Measurements from ENCODE around the gene RSPH6A.

The RSPH6A gene

DNA sequence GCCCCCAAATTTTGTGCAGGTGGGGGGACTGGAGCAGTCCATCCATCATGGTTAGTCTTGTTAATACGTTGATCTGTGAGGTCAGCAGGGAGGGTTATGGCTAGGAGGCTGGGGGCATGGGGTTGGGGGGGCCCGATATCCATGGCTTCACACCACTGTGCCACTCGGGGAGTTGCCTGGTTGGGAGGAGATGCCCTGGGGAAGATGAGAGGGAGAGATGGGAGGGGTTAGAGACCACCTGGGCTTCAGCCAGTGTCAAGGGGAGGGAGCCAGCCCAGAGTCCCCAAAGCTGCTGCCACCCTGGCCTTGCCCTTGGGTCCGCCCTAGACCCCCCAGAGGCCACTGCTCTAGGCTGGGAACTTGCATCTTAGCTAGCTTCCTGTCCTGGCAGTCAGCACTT, 31.0 kb downstream of the RSPH6A start:
- Histone ChIP-seq H3K56ac (ENCODE audit: low read length) (no peak overlapping the region), H3K79me2 (ENCODE audit: control insufficient read depth, insufficient read depth, low read length) (no peaks in the 10 kb centered on the region), H3K27me3 (ENCODE audit: insufficient read depth, low read length, poor library complexity) (no peaks in the 10 kb centered on the region), H2BK5ac (ENCODE audit: low read length) (no peak overlapping the region), H2BK120ac (ENCODE audit: low read depth, low read length) (no peak overlapping the region), H3K4me1 (ENCODE audit: control insufficient read depth, low read depth, low read length) (peaks cover 4% of the 10 kb centered on the region), H3K79me1 (ENCODE audit: low read length) (peaks cover 1% of the 10 kb centered on the region), H4K5ac (ENCODE audit: low read length) (no peak overlapping the region), H3K27ac (ENCODE audit: low read depth, low read length) (no peak overlapping the region), H4K8ac (ENCODE audit: low read depth, low read length) (no peak overlapping the region), H3K36me3 (ENCODE audit: control insufficient read depth, insufficient read depth, low read length) (peaks cover 11% of the 10 kb centered on the region), H3K9ac (ENCODE audit: low read length) (no peak overlapping the region), H2BK15ac (replicated peaks; ENCODE audit: low read depth) (no peak overlapping the region), H3K18ac (ENCODE audit: low read length) (no peak overlapping the region), H3K23ac (ENCODE audit: low read length) (no peak overlapping the region), H2AK5ac (ENCODE audit: low read length) (no peak overlapping the region), H3K4me3 (ENCODE audit: low read length) (no peak overlapping the region), H3K4me2 (ENCODE audit: low read length) (no peak overlapping the region), H3K4ac (ENCODE audit: low read depth, low read length) (no peak overlapping the region)
- WGBS (ENCODE audit: extremely low coverage, insufficient coverage, low lambda C conversion rate) = no CpG with 5 or more reads among the region's 4 CpGs
- DNase-seq = no peak

DNA sequence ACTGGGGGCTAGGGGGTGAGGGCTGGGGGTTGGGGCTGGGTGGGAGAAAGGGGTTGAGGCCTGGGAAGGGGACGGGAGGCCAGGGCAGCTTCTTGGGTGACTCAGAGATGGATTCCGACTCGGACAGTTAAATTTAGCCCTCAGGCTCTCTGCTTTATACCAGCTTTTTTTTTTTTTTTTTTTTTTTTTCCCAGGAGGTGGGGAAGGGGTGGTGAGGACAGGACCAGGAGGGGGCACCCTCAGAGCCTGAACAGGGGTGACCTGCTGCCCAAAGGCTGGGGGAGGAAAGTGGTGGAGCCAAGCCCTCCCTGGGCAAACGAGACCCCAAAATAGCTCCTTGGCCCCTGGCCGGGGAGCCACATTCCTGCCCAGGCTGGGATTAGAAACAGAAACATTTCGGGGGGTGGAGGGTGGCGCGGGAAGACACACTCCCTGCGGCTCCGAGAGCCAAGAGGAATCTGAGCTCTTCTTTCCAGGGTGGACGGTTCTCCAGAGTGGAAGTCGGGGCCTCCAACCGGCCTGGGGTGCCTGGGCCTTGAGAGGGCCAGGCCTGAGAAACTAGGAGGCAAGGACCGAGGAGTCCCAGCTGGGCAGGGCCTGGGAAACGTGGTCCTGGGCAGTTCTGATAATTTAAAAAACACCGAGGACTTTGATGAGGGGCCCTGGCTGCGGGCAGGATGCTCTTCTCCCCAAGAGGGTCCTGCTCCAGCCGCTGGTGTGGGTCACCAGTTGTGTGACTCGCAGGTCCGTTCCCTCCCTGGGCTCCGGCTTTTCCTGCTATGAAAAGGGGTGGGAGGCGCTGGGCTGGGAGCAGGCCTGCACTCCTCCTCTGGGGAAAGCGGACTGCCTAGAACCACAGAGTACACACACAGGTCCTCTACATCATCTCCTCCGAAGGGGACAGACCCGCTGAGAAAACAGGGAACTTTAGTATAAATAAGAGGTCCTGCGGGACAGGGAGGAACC, 32.0 kb downstream of the RSPH6A start:
- Histone ChIP-seq H3K79me2 (ENCODE audit: control insufficient read depth, insufficient read depth, low read length) (no peaks in the 10 kb centered on the region), H4K8ac (ENCODE audit: low read depth, low read length) (no peak overlapping the region), H3K18ac (ENCODE audit: low read length) (no peak overlapping the region), H3K27me3 (ENCODE audit: insufficient read depth, low read length, poor library complexity) (no peaks in the 10 kb centered on the region), H3K4me3 (ENCODE audit: low read length) (no peak overlapping the region), H3K4me2 (ENCODE audit: low read length) (no peak overlapping the region), H3K27ac (ENCODE audit: low read depth, low read length) (no peak overlapping the region), H2AK5ac (ENCODE audit: low read length) (no peak overlapping the region), H4K5ac (ENCODE audit: low read length) (no peak overlapping the region), H2BK5ac (ENCODE audit: low read length) (no peak overlapping the region), H3K4ac (ENCODE audit: low read depth, low read length) (no peak overlapping the region), H3K56ac (ENCODE audit: low read length) (no peak overlapping the region), H2BK120ac (ENCODE audit: low read depth, low read length) (no peak overlapping the region), H3K79me1 (ENCODE audit: low read length) (no peaks in the 10 kb centered on the region), H3K23ac (ENCODE audit: low read length) (no peak overlapping the region), H3K9ac (ENCODE audit: low read length) (no peak overlapping the region), H2BK15ac (replicated peaks; ENCODE audit: low read depth) (no peak overlapping the region), H3K4me1 (ENCODE audit: control insufficient read depth, low read depth, low read length) (peaks cover 4% of the 10 kb centered on the region), H3K36me3 (ENCODE audit: control insufficient read depth, insufficient read depth, low read length) (peaks cover 6% of the 10 kb centered on the region)
- DNase-seq = no peak
- WGBS (ENCODE audit: extremely low coverage, insufficient coverage, low lambda C conversion rate) = no CpG with 5 or more reads among the region's 26 CpGs

DNA sequence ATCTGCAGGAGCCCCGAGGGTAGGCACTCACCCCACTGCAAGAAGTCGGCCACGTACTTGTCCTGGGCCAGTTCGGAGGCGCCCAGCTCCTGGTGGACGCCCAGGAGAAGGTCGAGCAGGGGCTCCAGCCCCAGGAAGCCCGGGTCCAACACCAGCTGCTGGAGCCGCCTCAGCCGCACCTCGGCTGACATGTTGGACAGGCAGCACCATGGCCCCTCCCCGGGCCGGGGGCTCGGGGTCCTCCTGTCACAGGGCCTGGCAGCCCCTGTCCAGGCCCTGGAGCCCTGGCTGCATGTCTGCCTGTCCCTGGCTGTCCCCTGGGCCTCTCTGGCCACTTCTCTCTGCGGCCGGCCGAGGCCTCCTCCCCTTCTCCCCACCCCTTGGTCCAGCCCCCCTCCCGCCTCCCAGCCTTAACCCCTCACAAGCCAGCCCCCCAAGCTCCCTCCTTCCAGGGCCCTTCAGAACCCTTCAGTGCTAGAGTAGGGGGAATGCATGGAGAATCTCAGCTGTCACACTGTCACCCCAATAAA, 32.9 kb downstream of the RSPH6A start, which contains the start of gene DMPK:
DMPK (minus strand) TSS at position 329 of the 530 bp plus-strand sequence; CDS start at position 191, 138 bp downstream.
- Histone ChIP-seq H3K27me3 (ENCODE audit: insufficient read depth, low read length, poor library complexity) (no peaks in the 10 kb centered on the region), H2BK5ac (ENCODE audit: low read length) (no peak within 1 kb of the TSS), H3K4me2 (ENCODE audit: low read length) (no peak within 1 kb of the TSS), H4K5ac (ENCODE audit: low read length) (no peak within 1 kb of the TSS), H3K4me3 (ENCODE audit: low read length) (no peak within 1 kb of the TSS), H3K79me1 (ENCODE audit: low read length) (no peaks in the 10 kb centered on the region), H3K4me1 (ENCODE audit: control insufficient read depth, low read depth, low read length) (peaks cover 4% of the 10 kb centered on the region), H3K27ac (ENCODE audit: low read depth, low read length) (no peak within 1 kb of the TSS), H3K4ac (ENCODE audit: low read depth, low read length) (no peak within 1 kb of the TSS), H3K56ac (ENCODE audit: low read length) (peak within 1 kb of the TSS; percentile 25), H3K9ac (ENCODE audit: low read length) (no peak within 1 kb of the TSS), H2AK5ac (ENCODE audit: low read length) (no peak within 1 kb of the TSS), H3K23ac (ENCODE audit: low read length) (no peak within 1 kb of the TSS), H3K36me3 (ENCODE audit: control insufficient read depth, insufficient read depth, low read length) (peaks cover 5% of the 10 kb centered on the region), H4K8ac (ENCODE audit: low read depth, low read length) (no peak within 1 kb of the TSS), H3K18ac (ENCODE audit: low read length) (no peak within 1 kb of the TSS), H2BK15ac (replicated peaks; ENCODE audit: low read depth) (no peak within 1 kb of the TSS), H3K79me2 (ENCODE audit: control insufficient read depth, insufficient read depth, low read length) (no peaks in the 10 kb centered on the region), H2BK120ac (ENCODE audit: low read depth, low read length) (no peak within 1 kb of the TSS)
- WGBS (ENCODE audit: extremely low coverage, insufficient coverage, low lambda C conversion rate) = no CpG with 5 or more reads among the region's 18 CpGs
- no peak for DNase-seq

DNA sequence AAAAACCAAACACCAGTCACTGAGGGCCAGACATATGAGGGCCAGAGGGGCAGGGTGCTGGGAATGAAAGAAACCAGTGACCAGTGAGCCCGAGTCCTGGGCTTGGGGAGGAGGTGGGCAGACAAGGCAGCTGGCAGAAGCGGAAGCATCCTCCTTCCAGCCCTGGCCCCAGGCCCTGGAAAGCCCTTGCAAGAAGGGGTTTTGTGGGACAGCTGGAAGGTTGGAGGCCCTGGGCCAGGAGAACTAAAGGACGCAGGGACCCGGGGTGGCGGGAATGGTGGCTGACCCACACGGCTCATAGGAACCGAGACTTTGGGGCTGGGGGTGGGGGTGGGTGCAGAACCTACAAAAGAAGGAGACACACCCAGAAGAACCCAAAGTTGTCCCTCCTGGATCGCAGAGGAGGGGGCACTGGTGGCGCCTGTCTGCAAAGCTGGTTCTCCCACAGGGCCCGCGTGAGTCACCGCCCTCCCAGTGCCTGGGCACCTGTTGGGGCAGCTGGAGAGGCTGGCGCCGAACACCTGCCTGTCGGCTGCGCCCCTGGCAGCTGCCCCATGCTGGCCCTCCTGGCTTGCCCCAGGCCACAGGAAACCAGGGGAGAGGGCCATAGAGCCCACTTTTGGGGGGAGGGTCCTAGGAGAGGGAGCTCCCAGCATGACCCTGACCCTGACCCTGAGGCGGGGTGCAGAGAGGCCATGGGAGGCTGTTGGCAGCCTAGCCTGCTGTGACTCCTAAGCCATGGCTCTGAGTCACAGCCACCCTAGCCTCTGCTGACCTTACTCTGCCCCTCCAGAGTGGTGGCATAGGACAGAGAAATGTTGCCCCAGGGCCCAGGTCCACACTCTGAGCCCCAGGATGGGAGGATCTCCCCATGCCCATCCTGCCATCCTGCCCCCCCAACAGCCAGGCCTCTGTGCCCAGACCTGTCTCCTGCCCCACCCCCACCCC, 33.6 kb downstream of the RSPH6A start:
- no peaks in the 10 kb centered on the region for H3K36me3 ChIP-seq (ENCODE audit: control insufficient read depth, insufficient read depth, low read length)
- no peak overlapping the region for H2BK15ac ChIP-seq (replicated peaks; ENCODE audit: low read depth)
- no CpG with 5 or more reads among the region's 17 CpGs for WGBS (ENCODE audit: extremely low coverage, insufficient coverage, low lambda C conversion rate)
- no peak overlapping the region for H4K8ac ChIP-seq (ENCODE audit: low read depth, low read length)
- H3K18ac ChIP-seq (ENCODE audit: low read length) = no peak overlapping the region
- H3K27ac ChIP-seq (ENCODE audit: low read depth, low read length) = no peak overlapping the region
- H3K23ac ChIP-seq (ENCODE audit: low read length) = no peak overlapping the region
- no peak overlapping the region for H3K56ac ChIP-seq (ENCODE audit: low read length)
- H3K79me1 ChIP-seq (ENCODE audit: low read length) = no peaks in the 10 kb centered on the region
- H3K27me3 ChIP-seq (ENCODE audit: insufficient read depth, low read length, poor library complexity) = no peaks in the 10 kb centered on the region
- H3K4me2 ChIP-seq (ENCODE audit: low read length) = no peak overlapping the region
- no peak overlapping the region for H3K4ac ChIP-seq (ENCODE audit: low read depth, low read length)
- H3K79me2 ChIP-seq (ENCODE audit: control insufficient read depth, insufficient read depth, low read length) = no peaks in the 10 kb centered on the region
- peaks cover 4% of the 10 kb centered on the region for H3K4me1 ChIP-seq (ENCODE audit: control insufficient read depth, low read depth, low read length)
- no peak overlapping the region for H3K9ac ChIP-seq (ENCODE audit: low read length)
- no peak overlapping the region for H2BK5ac ChIP-seq (ENCODE audit: low read length)
- no peak overlapping the region for H4K5ac ChIP-seq (ENCODE audit: low read length)
- H2BK120ac ChIP-seq (ENCODE audit: low read depth, low read length) = no peak overlapping the region
- H3K4me3 ChIP-seq (ENCODE audit: low read length) = no peak overlapping the region
- no peak for DNase-seq
- H2AK5ac ChIP-seq (ENCODE audit: low read length) = no peak overlapping the region

DNA sequence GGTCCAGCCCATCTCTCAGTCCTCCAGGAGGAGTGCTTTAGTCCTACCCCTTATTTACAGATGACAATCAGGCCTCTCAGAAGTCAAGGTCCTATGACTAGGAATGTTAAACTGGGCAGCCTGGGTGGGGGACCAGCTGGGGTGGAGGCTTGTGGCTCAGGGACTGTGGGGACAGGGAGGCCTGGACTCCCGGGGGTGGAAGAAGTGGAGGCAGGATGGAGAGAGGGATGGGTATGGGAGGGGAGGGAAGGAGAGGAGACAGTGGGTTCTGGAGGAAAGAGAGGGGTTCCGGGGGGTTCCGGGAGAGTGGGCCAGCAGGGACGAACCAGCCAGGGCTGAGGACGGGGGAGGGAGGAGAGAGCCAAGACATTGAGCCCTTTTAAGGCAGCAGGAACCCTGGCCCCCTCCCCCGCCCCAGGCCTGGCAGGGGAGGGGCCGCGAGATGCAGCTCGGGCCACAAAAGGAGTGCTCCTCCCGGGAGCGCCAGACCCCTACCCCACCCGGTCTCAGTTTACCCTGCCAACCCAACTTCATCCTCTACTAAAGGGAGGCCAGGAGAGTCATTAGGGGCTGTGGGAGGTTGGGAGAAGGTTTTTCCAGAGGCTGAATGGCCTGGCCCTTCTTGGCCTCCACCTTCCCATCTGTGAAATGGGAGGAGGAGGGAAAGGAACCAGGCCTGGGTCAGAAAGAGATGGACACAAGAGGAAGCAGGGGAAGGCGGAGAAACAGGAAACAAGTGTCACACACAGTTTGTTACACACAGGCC, 34.5 kb downstream of the RSPH6A start:
- Histone ChIP-seq H3K18ac (ENCODE audit: low read length) (no peak overlapping the region), H3K56ac (ENCODE audit: low read length) (peak overlapping the region; percentile 47), H3K4me2 (ENCODE audit: low read length) (no peak overlapping the region), H3K23ac (ENCODE audit: low read length) (no peak overlapping the region), H4K8ac (ENCODE audit: low read depth, low read length) (no peak overlapping the region), H3K36me3 (ENCODE audit: control insufficient read depth, insufficient read depth, low read length) (no peaks in the 10 kb centered on the region), H2AK5ac (ENCODE audit: low read length) (no peak overlapping the region), H2BK120ac (ENCODE audit: low read depth, low read length) (no peak overlapping the region), H2BK5ac (ENCODE audit: low read length) (no peak overlapping the region), H3K27ac (ENCODE audit: low read depth, low read length) (no peak overlapping the region), H3K9ac (ENCODE audit: low read length) (no peak overlapping the region), H3K4me1 (ENCODE audit: control insufficient read depth, low read depth, low read length) (peaks cover 4% of the 10 kb centered on the region), H2BK15ac (replicated peaks; ENCODE audit: low read depth) (no peak overlapping the region), H4K5ac (ENCODE audit: low read length) (no peak overlapping the region), H3K79me1 (ENCODE audit: low read length) (no peaks in the 10 kb centered on the region), H3K27me3 (ENCODE audit: insufficient read depth, low read length, poor library complexity) (no peaks in the 10 kb centered on the region), H3K79me2 (ENCODE audit: control insufficient read depth, insufficient read depth, low read length) (no peaks in the 10 kb centered on the region), H3K4me3 (ENCODE audit: low read length) (no peak overlapping the region), H3K4ac (ENCODE audit: low read depth, low read length) (no peak overlapping the region)
- no CpG with 5 or more reads among the region's 13 CpGs for WGBS (ENCODE audit: extremely low coverage, insufficient coverage, low lambda C conversion rate)
- DNase-seq = no peak

Data from mesendoderm (in vitro differentiated cells).